Loucy (cell line): Measurements from ENCODE around the gene WDR75.

ENCODE experiments used
- H2AFZ ChIP-seq: fragments of 200-600 bp; sonication (generic); 2 replicates; pipeline ENCODE4 v1.6.0; 2016; ENCODE audit warnings: antibody characterized with exemption, mild to moderate bottlenecking, low read length, moderate library complexity
- H3F3A ChIP-seq: fragments of 200-600 bp; 2 replicates; pipeline ENCODE4 v1.6.0; 2016; ENCODE audit warnings: antibody characterized with exemption, low read depth, mild to moderate bottlenecking
- H3K27me3 ChIP-seq: fragments of 200-600 bp; sonication (generic); 2 replicates; pipeline ENCODE4 v1.6.1; 2014; ENCODE audit warnings: low read length, mild to moderate bottlenecking; ENCODE audit not compliant: insufficient read depth, poor library complexity, severe bottlenecking
- H3K36me3 ChIP-seq: fragments of 200-600 bp; sonication (generic); 2 replicates; pipeline ENCODE4 v1.6.1; 2016; ENCODE audit warnings: low read length; ENCODE audit not compliant: insufficient read depth
- H3K4me1 ChIP-seq: fragments of 200-600 bp; sonication (generic); 2 replicates; pipeline ENCODE4 v1.5.1; 2014; ENCODE audit warnings: low read length, mild to moderate bottlenecking; ENCODE audit not compliant: insufficient read depth, poor library complexity, severe bottlenecking
- H3K4me2 ChIP-seq: fragments of 200-600 bp; sonication (generic); 2 replicates; pipeline ENCODE4 v1.6.0; 2014; ENCODE audit warnings: antibody characterized with exemption, low read length, low read depth, mild to moderate bottlenecking; ENCODE audit not compliant: poor library complexity, severe bottlenecking
- H3K4me3 ChIP-seq: fragments of 200-600 bp; sonication (generic); 2 replicates; pipeline ENCODE4 v1.5.1; 2014; ENCODE audit warnings: low read length, mild to moderate bottlenecking, mixed read lengths; ENCODE audit not compliant: poor library complexity, severe bottlenecking
- H3K79me2 ChIP-seq: fragments of 200-600 bp; sonication (generic); 2 replicates; pipeline ENCODE4 v1.6.1; 2014; ENCODE audit warnings: low read length; ENCODE audit not compliant: insufficient read depth
- H3K9ac ChIP-seq: fragments of 200-600 bp; sonication (generic); 2 replicates; pipeline ENCODE4 v1.6.0; 2014; ENCODE audit warnings: mild to moderate bottlenecking, low read depth, low read length, moderate library complexity; ENCODE audit not compliant: poor library complexity, severe bottlenecking
- H3K9me2 ChIP-seq: fragments of 200-600 bp; sonication (generic); replicated peaks from 2 replicates; pipeline ENCODE4 v1.6.1; 2016; ENCODE audit warnings: low read depth, low read length, mixed read lengths
- H3K9me3 ChIP-seq: fragments of 200-600 bp; sonication (generic); 2 replicates; pipeline ENCODE4 v1.6.1; 2014; ENCODE audit warnings: mild to moderate bottlenecking, antibody characterized with exemption, low read length, low read depth; ENCODE audit not compliant: insufficient read depth
- H4K20me1 ChIP-seq: fragments of 200-600 bp; sonication (generic); 2 replicates; pipeline ENCODE4 v1.6.0; 2014; ENCODE audit warnings: antibody characterized with exemption, low read length, mild to moderate bottlenecking; ENCODE audit not compliant: insufficient read depth, poor library complexity, severe bottlenecking
- CTCF ChIP-seq: fragments of 200-600 bp; sonication (generic); conservative IDR thresholded peaks from 2 replicates; pipeline ENCODE4 v1.5.1; 2014; ENCODE audit warnings: mild to moderate bottlenecking, antibody characterized with exemption, low read length
- EZH2phosphoT487 ChIP-seq: fragments of 200-600 bp; IDR thresholded peaks from 2 replicates; pipeline ENCODE4 v1.6.1; 2018; ENCODE audit warnings: antibody characterized with exemption, mild to moderate bottlenecking, moderate library complexity, borderline replicate concordance

WDR75 gene

DNA sequence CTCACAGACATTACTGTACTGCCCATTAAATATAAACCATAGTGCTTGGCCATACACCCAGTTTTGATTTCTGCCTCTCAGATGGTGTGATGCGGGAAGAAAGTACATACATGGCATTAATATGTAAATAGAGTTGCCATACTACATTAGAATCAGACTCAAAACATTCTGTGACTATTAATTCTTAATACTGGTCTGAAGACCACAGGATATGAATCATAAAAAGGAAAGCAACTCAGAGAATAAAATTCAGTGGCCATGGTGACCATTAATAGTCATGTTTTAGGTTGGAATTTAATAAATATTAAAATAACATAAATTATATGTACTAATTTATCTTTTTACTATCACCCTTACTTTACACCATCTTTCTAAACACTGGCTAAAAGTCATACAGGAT, 33.0 kb upstream of the WDR75 start:
- Histone ChIP-seq H3K4me2 (peak overlapping the region; percentile 71), H3K36me3 (no peaks in the 10 kb centered on the region), H3K9me2 (no peaks in the 10 kb centered on the region), H2AFZ (peak overlapping the region; percentile 93), H3F3A (no peaks in the 10 kb centered on the region), H3K4me3 (no peak overlapping the region), H3K4me1 (peaks cover 13% of the 10 kb centered on the region), H3K9me3 (no peaks in the 10 kb centered on the region), H3K9ac (no peak overlapping the region), H3K27me3 (no peaks in the 10 kb centered on the region), H4K20me1 (no peaks in the 10 kb centered on the region), H3K79me2 (no peaks in the 10 kb centered on the region)
- no peak for TF ChIP-seq EZH2phosphoT487
- no peak for TF ChIP-seq CTCF

GRCh38 chr2:189409131-189409530, 32.1 kb upstream of the WDR75 start:
- no peaks in the 10 kb centered on the region for H3K9me2 ChIP-seq
- H3K4me3 ChIP-seq, result no peak overlapping the region
- H3F3A ChIP-seq, result no peaks in the 10 kb centered on the region
- no peak overlapping the region for H2AFZ ChIP-seq
- no peaks in the 10 kb centered on the region for H3K9me3 ChIP-seq
- no peaks in the 10 kb centered on the region for H3K36me3 ChIP-seq
- TF ChIP-seq CTCF (no peak), EZH2phosphoT487 (no peak)
- no peaks in the 10 kb centered on the region for H3K27me3 ChIP-seq
- H3K79me2 ChIP-seq, result no peaks in the 10 kb centered on the region
- H4K20me1 ChIP-seq, result no peaks in the 10 kb centered on the region
- H3K4me2 ChIP-seq, result no peak overlapping the region
- peaks cover 13% of the 10 kb centered on the region for H3K4me1 ChIP-seq
- no peak overlapping the region for H3K9ac ChIP-seq

DNA sequence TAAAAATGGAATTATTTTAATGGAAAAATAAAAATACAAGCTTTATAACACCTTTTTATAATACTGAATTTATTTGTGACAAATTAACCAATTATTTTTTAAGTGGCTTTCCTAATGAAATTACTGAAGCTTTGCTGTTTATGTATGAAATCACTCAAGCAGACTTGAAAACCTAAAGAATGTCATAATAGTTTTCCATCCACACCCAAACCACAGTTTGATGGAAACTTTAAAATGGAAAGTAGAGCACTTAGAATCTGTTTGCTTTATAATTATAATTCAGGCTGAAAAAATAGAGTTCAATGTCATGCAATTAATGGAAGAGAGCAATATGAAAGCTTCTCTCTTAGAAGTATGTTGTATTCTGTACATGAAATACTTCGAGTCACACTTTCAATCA, 31.6 kb upstream of the WDR75 start:
- no peak overlapping the region for H3K9ac ChIP-seq
- H3K4me1 ChIP-seq, result peaks cover 13% of the 10 kb centered on the region
- H3K27me3 ChIP-seq, result no peaks in the 10 kb centered on the region
- H3K79me2 ChIP-seq, result no peaks in the 10 kb centered on the region
- H3K4me2 ChIP-seq, result no peak overlapping the region
- H3K4me3 ChIP-seq, result no peak overlapping the region
- TF ChIP-seq EZH2phosphoT487, result no peak
- H4K20me1 ChIP-seq, result no peaks in the 10 kb centered on the region
- H3K36me3 ChIP-seq, result no peaks in the 10 kb centered on the region
- H2AFZ ChIP-seq, result peak overlapping the region; percentile 51; the same call in 1 of the 2 replicates
- H3K9me3 ChIP-seq, result no peaks in the 10 kb centered on the region
- H3F3A ChIP-seq, result no peaks in the 10 kb centered on the region
- H3K9me2 ChIP-seq, result no peaks in the 10 kb centered on the region

GRCh38 chr2:189411860-189412259, 29.4 kb upstream of the WDR75 start:
- Histone ChIP-seq H4K20me1 (no peaks in the 10 kb centered on the region), H3K79me2 (no peaks in the 10 kb centered on the region), H3K9me2 (no peaks in the 10 kb centered on the region), H3F3A (no peaks in the 10 kb centered on the region), H2AFZ (peak overlapping the region; percentile 18; the same call in 1 of the 2 replicates), H3K9ac (no peak overlapping the region), H3K4me2 (no peak overlapping the region), H3K4me3 (no peak overlapping the region), H3K9me3 (no peaks in the 10 kb centered on the region), H3K4me1 (peaks cover 13% of the 10 kb centered on the region), H3K27me3 (no peaks in the 10 kb centered on the region), H3K36me3 (no peaks in the 10 kb centered on the region)
- TF ChIP-seq CTCF, result no peak
- no peak for TF ChIP-seq EZH2phosphoT487
